Measurements from ENCODE around the gene DHX8. TPM values are rescaled to one million over a fixed set of nuclear protein-coding genes. Genes with fewer than 3 reads are reported as not detected.

Gene DHX8
- total and polyA plus RNA-seq, 10 of the 15 experiments (the other 5 are each of a cell fraction or from before 2014, with no cell fraction given) = 27.6 to 50.4 (median 35.7) TPM

- TF ChIP-seq E2F4 (IDR thresholded peaks at IDR 0.05; ENCODE audit: low read depth, low read length) = peak; percentile 42
- peak; percentile 58; the same call in 1 of the 2 replicates for TF ChIP-seq ATF7 (IDR thresholded peaks at IDR 0.05; ENCODE audit: low read depth)
- TF ChIP-seq ZBTB40 (IDR thresholded peaks at IDR 0.05; ENCODE audit: borderline replicate concordance) = peak; percentile 98
- TF ChIP-seq GATAD2B (conservative IDR thresholded peaks at IDR 0.05; ENCODE audit: low read depth) = peak; percentile 14; the same call in 1 of the 2 replicates
- TF ChIP-seq CREM (IDR thresholded peaks at IDR 0.05; ENCODE audit: low read depth) = peak; percentile 81
- no peak for TF ChIP-seq BCLAF1 (IDR thresholded peaks at IDR 0.05)
- peak; percentile 66 for TF ChIP-seq PKNOX1 (IDR thresholded peaks at IDR 0.05)
- no peak for TF ChIP-seq ZNF622 (IDR thresholded peaks at IDR 0.05)
- TF ChIP-seq DPF2 (IDR thresholded peaks at IDR 0.05) = 0 out of 2 replicates have a peak, but pooled peaks have one; percentile 25
- TF ChIP-seq ZNF274 (IDR thresholded peaks at IDR 0.05; ENCODE audit: insufficient read depth, insufficient read length) = no peak
- TF ChIP-seq SMC3 (IDR thresholded peaks at IDR 0.05; ENCODE audit: borderline replicate concordance, low read length) = peak; percentile 99
- TF ChIP-seq ATF3 (IDR thresholded peaks at IDR 0.05; ENCODE audit: borderline replicate concordance, extremely low read depth, low read depth, low read length) = peak; percentile 40; the same call in 1 of the 2 replicates
- TF ChIP-seq STAT1 (conservative IDR thresholded peaks at IDR 0.05) = peak; percentile 92; the same call in 1 of the 2 replicates
- TF ChIP-seq IRF5 (IDR thresholded peaks at IDR 0.05; ENCODE audit: borderline replicate concordance) = no peak
- no peak for TF ChIP-seq PAX8 (IDR thresholded peaks at IDR 0.05)
- TF ChIP-seq SRF (IDR thresholded peaks at IDR 0.05; ENCODE audit: low read depth in 2 of 2, low read length in 2 of 2) = peak in 1 of 2 experiments; percentile 36; a peak in 1 of 4 replicates
- peak; percentile 84 for TF ChIP-seq FOXM1 (IDR thresholded peaks at IDR 0.05; ENCODE audit: low read depth, low read length)
- peak; percentile 92 for TF ChIP-seq SMARCA5 (IDR thresholded peaks at IDR 0.05)
These were observed at the start of gene DHX8 (continued) for GRCh38 chr17:43483674-43484551.
